ENCODE results near the gene PUM2. TPM values are rescaled to one million over a fixed set of nuclear protein-coding genes. Genes with fewer than 3 reads are reported as not detected.

Gene PUM2
- total RNA-seq, 3 donors from 2014 or later = 93.5 to 155 (median 115) TPM

GRCh38 chr2:20215183-20216040, 135.2 kb downstream of the PUM2 start:
- Histone ChIP-seq H3K9me3 (no peaks in the 10 kb centered on the region), H3K4me1 (ENCODE audit: low read depth) (peaks cover 36% of the 10 kb centered on the region), H3K36me3 (ENCODE audit: low read depth) (no peaks in the 10 kb centered on the region), H3K4me3 (no peak overlapping the region)
- DNase-seq (peak in 2 of 3 donors; percentile 54 to 59), ATAC-seq (peak; percentile 59)
- intact Hi-C loops (cut with DNase I, micrococcal nuclease) = no loop called here
- no peak for TF ChIP-seq CTCF (IDR thresholded peaks at IDR 0.05)

DNA sequence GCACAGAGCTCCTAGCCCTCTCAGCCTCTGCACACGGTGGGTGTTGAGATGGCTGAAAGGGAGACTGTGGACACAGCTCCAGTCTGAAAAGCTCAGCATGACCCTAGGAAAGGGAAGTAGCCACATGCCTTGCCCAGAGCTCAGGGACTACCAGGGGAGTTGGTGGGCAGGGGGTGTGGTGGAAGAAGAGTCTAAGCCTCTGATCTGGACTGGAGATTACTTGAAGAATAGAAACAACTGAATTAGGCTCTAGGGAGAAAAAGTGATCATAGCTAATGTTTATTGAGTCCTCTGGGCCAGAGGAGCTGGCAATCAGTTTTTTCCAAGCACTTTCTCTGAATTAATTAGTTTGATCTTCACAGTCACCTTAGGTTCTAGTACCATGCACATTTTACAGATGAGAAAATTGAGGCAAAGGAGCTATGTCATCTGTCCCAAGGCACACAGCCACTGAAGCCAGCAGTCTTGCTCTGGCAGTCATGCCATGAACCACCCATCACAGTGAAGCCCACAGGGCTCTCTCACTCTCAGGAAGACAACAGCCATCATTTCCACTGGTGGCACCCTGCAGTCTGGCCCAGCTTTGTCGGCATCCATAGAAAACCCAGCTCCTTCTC, 136.0 kb downstream of the PUM2 start:
- TF ChIP-seq CTCF (IDR thresholded peaks at IDR 0.05) = no peak
- DNase-seq (no peak), ATAC-seq (no peak)
- no peak overlapping the region for H3K4me3 ChIP-seq
- H3K36me3 ChIP-seq (ENCODE audit: low read depth) = no peaks in the 10 kb centered on the region
- H3K9me3 ChIP-seq = no peaks in the 10 kb centered on the region
- peaks cover 38% of the 10 kb centered on the region for H3K4me1 ChIP-seq (ENCODE audit: low read depth)
- intact Hi-C loops (cut with DNase I, micrococcal nuclease) = no loop called here

DNA sequence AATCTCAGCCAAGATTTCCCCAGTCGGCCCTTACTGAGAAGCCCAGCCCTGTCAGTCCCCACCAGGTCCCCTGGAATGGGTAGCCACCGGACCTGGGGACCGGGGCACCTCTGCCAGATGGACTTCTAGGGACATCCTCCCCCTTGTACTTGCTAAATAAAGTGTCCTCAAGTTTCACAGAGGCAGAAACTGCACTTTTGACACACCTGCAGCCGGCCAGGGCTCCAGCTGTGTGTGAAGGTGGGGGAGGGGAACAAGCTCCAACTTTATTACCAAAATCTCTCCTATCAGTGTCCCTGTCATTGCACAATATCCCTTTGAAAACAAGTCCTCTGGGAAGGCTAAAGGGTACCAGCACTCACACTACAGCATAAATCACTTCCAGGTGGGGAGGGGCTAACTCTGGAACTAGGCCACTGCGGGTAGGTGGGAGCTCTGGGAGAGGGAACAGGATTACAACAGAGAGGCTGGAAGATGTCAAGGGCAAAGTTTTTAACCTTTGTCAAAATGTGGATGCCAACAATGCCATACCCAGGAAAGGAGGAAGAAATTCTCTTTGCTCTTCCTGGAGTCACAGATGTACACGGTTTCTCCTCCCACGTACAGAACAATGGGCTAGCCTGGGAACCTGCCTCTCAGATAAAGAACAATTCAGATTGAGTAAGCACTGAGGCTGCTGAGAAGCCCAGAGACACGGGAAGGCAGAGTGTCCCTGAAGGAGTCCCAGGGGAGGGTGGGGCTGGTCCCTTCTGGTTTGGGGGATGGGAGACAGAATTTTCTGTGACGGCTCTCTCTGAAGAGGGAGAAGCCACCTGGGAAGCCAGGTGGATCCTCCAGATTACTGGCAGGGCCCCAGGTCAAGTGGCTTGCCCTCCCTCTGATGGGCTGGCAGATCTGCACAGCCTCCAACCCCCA, 136.7 kb downstream of the PUM2 start:
- intact Hi-C loops (cut with DNase I, micrococcal nuclease) = no loop called here
- peak; percentile 57 for ATAC-seq
- Histone ChIP-seq H3K4me3 (no peak overlapping the region), H3K4me1 (ENCODE audit: low read depth) (peaks cover 46% of the 10 kb centered on the region), H3K9me3 (no peaks in the 10 kb centered on the region), H3K36me3 (ENCODE audit: low read depth) (no peaks in the 10 kb centered on the region)
- no peak for TF ChIP-seq CTCF (IDR thresholded peaks at IDR 0.05)
- peak in 2 of 3 donors; percentile 41 to 46 for DNase-seq

DNA sequence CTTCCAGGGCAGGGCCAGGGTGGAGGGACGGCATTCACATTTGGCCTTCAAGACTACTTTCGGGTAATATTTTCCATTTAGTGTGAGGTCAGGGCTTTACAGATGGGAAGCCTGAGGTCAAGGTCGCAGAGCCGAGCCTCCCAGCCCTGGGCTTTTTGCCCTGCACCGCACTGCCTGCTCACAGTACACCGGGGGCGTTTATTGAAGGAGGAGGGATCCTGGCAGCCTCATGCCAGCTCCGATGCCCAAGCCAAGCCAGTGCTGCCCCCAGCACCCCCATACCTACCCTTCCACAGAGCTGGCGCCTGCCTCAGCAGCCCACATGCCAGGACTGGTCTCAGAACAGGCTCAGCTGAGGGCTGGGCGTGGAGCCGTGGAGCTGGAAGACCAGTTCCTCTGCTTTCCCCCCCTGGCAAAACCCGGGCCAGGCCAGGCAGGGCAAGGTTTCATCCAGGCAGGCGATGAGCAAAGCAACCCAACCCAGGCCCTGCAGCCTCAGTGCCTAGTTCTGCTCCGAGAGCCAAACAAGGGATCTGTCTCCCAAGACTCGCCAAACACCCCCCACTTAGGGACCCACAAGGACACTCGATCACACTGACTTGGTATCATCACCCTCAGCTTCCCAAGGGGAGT, 137.7 kb downstream of the PUM2 start:
- Histone ChIP-seq H3K4me1 (ENCODE audit: low read depth) (peaks cover 50% of the 10 kb centered on the region), H3K4me3 (no peak overlapping the region), H3K9me3 (no peaks in the 10 kb centered on the region), H3K36me3 (ENCODE audit: low read depth) (no peaks in the 10 kb centered on the region)
- intact Hi-C loops (cut with DNase I, micrococcal nuclease) = no loop called here
- peak; percentile 5 for ATAC-seq
- peak in 1 of 3 donors; percentile 61 for DNase-seq
- no peak for TF ChIP-seq CTCF (IDR thresholded peaks at IDR 0.05)

GRCh38 chr2:20212459-20212870, 138.2 kb downstream of the PUM2 start:
- Histone ChIP-seq H3K9me3 (no peaks in the 10 kb centered on the region), H3K4me1 (ENCODE audit: low read depth) (peaks cover 45% of the 10 kb centered on the region), H3K4me3 (no peak overlapping the region), H3K36me3 (ENCODE audit: low read depth) (no peaks in the 10 kb centered on the region)
- no peak for ATAC-seq
- intact Hi-C loops (cut with DNase I, micrococcal nuclease) = no loop called here
- DNase-seq = peak in 1 of 3 donors; percentile 36
- no peak for TF ChIP-seq CTCF (IDR thresholded peaks at IDR 0.05)
